Measurements from ENCODE around the gene KIF21B. TPM values are rescaled to one million over a fixed set of nuclear protein-coding genes. Genes with fewer than 3 reads are reported as not detected.

The KIF21B gene
- total RNA-seq, 2 donors from 2014 or later = 0.48 to 1.5 TPM

DNA sequence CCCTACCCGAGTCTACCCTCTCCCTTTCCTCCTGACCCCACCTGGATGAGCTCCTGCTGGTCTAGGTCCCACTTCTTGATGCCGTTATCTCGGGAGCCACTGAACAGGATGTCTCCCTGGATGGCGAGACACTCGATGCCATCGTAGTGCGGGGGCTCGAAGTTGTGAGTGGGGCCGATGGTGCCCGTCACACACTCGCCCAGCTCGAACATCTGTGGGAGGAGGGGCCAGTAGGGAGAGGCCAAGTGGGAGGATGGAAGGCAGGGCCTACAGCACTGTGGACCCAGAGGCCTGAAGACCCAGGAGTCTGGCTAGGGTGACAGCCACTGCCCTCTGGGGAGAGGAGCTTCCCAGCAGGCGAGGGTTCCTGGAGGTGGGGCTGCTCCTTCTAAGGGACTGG, 48.1 kb downstream of the KIF21B start:
- Histone ChIP-seq H3K27ac (no peak overlapping the region), H3K4me3 (no peak overlapping the region), H3K36me3 (no peaks in the 10 kb centered on the region), H3K9me3 (no peaks in the 10 kb centered on the region), H3K4me1 (peaks cover 0 to 7% of the 10 kb centered on the region in 2 donors), H3K27me3 (no peaks in the 10 kb centered on the region)
- TF ChIP-seq, protein P1, sequence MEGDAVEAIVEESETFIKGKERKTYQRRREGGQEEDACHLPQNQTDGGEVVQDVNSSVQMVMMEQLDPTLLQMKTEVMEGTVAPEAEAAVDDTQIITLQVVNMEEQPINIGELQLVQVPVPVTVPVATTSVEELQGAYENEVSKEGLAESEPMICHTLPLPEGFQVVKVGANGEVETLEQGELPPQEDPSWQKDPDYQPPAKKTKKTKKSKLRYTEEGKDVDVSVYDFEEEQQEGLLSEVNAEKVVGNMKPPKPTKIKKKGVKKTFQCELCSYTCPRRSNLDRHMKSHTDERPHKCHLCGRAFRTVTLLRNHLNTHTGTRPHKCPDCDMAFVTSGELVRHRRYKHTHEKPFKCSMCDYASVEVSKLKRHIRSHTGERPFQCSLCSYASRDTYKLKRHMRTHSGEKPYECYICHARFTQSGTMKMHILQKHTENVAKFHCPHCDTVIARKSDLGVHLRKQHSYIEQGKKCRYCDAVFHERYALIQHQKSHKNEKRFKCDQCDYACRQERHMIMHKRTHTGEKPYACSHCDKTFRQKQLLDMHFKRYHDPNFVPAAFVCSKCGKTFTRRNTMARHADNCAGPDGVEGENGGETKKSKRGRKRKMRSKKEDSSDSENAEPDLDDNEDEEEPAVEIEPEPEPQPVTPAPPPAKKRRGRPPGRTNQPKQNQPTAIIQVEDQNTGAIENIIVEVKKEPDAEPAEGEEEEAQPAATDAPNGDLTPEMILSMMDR (IDR thresholded peaks at IDR 0.05) = no peak
- DNase-seq (ENCODE audit: low spot score) = no peak

DNA sequence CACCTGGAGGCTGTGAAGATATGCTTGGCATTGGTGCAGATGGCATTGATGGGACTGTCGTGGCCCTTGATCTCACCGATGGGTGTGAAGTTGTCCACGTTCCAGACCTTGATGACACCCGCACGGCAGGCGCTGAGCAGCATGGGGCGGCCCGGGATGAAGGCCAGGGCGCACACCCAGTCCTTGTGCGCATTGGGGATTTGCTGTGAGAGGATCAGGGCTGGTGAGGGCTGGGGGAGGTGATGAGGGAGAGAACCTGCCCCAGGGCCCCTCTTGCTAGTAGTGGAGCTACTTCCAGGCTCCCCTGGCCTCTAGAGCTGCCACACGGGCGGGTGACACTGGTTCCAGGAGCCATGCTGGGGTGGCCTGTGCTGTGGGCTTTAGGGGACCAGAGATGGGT, 48.8 kb downstream of the KIF21B start:
- H3K4me1 ChIP-seq = peaks cover 0 to 7% of the 10 kb centered on the region in 2 donors
- no peaks in the 10 kb centered on the region for H3K36me3 ChIP-seq
- H3K9me3 ChIP-seq = no peaks in the 10 kb centered on the region
- H3K4me3 ChIP-seq = no peak overlapping the region
- no peaks in the 10 kb centered on the region for H3K27me3 ChIP-seq
- TF ChIP-seq, protein P1 (IDR thresholded peaks at IDR 0.05) = no peak
- H3K27ac ChIP-seq = no peak overlapping the region
- DNase-seq (ENCODE audit: low spot score) = no peak

DNA sequence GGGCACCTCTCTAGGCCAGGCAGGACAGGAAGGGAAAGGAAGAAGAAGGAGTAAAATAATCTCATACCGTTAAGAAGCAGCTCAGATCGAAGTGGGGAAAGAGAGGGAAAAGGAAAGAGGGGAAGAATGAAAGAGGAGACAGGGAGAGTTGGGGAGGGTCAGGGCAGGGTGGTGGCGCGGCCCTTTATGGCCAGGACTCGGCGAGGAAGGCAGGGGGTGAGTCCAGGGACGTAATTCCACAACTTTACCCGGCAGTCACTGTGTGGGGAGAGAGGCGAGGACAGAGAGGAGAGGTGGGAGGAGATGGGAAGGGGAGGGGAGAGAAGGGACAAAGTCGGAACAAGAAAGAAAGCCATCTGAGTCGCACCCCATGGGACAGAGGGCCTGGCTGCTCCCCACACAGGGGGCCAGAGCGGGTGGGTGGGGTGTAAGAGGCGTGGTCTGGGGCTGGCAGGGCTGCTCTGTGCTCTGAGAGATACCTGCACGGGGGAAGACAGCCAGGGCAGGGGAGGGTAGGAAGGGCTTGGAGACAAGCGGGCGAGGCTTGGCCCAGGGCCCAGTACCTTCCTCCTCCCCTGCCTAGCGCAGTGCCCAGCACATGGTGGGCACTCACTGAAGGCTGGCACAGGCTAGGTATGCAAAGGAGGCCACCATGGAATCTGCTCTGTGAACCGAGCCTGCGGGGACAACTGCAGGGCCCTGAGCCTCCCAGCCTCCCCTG, 49.4 kb downstream of the KIF21B start:
- H3K4me1 ChIP-seq = peaks cover 0 to 7% of the 10 kb centered on the region in 2 donors
- no peak overlapping the region for H3K4me3 ChIP-seq
- H3K27ac ChIP-seq = no peak overlapping the region
- H3K27me3 ChIP-seq = no peaks in the 10 kb centered on the region
- no peaks in the 10 kb centered on the region for H3K9me3 ChIP-seq
- TF ChIP-seq, protein P1 (IDR thresholded peaks at IDR 0.05) = no peak
- no peaks in the 10 kb centered on the region for H3K36me3 ChIP-seq
- no peak for DNase-seq (ENCODE audit: low spot score)

DNA sequence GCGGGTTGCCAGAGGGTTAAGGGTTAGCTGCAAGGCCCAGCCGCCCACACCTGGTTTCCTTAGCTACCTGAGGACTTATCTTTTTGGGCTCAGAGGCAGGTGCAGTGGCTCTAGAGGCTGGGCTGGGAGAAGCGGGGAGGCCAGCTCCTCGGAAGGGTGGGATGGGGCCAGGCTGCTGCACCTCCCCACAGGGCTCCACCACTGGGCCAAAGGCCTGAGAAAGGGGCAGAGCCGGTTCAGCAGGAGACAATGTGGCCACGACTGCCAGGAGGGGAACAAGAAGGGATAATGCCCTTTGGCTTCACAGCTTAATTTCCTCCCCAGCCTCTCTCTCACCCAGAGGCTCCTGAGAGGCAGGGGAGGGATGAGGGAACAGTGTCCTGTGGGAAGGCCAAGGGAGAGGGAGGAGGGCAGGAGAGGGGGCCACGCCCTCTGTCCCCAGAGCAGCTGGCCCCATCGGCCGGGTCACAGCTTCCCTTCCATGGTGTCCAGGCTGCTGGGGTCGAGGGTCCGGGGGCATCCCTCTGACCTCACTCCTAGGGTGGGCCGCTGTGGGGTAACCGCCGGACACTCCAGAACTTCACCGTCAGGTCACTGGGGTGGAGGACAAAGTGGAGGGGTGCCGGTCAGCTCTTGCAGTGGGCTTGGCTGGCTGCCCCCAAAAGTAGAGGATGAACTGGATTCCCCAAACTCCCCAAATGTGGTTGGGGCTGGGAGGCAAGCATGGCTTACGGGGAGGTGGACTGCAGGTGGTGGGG, 50.4 kb downstream of the KIF21B start:
- TF ChIP-seq, protein P1 (IDR thresholded peaks at IDR 0.05) = no peak
- Histone ChIP-seq H3K4me1 (peaks cover 0 to 7% of the 10 kb centered on the region in 2 donors), H3K9me3 (no peaks in the 10 kb centered on the region), H3K36me3 (no peaks in the 10 kb centered on the region), H3K27ac (no peak overlapping the region), H3K4me3 (no peak overlapping the region), H3K27me3 (no peaks in the 10 kb centered on the region)
- no peak for DNase-seq (ENCODE audit: low spot score)

DNA sequence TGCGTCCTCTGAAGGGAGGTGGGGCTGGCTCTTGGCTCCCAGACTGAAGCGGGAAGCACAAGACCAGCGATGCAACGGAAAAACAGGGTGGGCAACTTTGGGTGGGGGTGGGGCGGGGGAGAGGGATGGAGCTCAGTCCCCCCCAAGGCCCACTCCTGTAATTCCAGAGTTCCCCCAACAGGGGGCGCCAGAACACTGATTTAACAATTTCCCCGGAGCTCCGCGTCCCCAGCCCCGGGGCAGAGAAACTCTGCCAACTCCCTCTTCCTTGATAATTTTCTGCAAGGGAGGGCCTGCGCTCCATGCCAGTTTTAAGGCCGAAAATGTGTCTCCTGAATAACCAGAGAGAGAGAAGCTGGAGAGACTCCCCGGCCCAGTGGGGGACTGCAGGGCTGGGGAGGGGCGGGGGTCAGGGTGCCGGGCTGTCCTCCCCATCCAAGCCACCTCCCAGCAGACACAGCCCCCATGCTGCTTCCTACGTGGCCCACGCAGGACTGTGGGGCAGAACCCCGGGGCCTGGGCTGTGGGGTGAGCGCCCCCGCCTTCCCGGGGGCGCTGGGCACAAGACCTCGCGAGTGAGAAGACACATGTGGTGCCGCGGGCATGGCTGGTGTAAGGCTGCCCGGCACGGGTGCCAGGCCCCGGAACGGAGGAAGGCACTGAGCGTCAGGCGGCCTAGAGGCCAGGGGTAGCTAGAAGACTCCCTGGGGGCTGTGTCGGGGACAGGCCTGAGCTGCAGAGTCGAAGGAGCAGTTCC, 51.4 kb downstream of the KIF21B start:
- peak; percentile 69 for DNase-seq (ENCODE audit: low spot score)
- Histone ChIP-seq H3K27me3 (no peaks in the 10 kb centered on the region), H3K4me1 (peaks cover 0 to 7% of the 10 kb centered on the region in 2 donors)

More for the DNA sequence above, 51.4 kb downstream of the KIF21B start:
- H3K9me3 ChIP-seq = no peaks in the 10 kb centered on the region
- H3K36me3 ChIP-seq = no peaks in the 10 kb centered on the region
- TF ChIP-seq, protein P1 (IDR thresholded peaks at IDR 0.05) = peak; percentile 91 to 97
- no peak overlapping the region for H3K4me3 ChIP-seq
- no peak overlapping the region for H3K27ac ChIP-seq
